Panc1 (cell line): Measurements from ENCODE around the gene ULBP2. TPM values are rescaled to one million over a fixed set of nuclear protein-coding genes. Genes with fewer than 3 reads are reported as not detected.
"Not testable (repeated sequence)": the region's sequence is repeated elsewhere in the genome, so short reads cannot be mapped to it uniquely, and the experiment has no call there.

Source experiments
- ATAC-seq: fragments of 200-7000 bp; cut with Tn5 transposase; 2 replicates; pipeline ENCODE4 v1.9.1; 2020; ENCODE audit warnings: mild to moderate bottlenecking, moderate library complexity
- BruUV-seq: library from RNA; stranded (reverse); fragments of 400-500 nt; replicated peaks from 2 replicates; lab custom pipeline; 2021; lab: Mats Ljungman, UMichigan
- CTCF ChIA-PET: fragments of 300-600 bp; sonication (Branson Sonifier 250); formaldehyde crosslinking; loops from one replicate; lab custom pipeline; 2022; ENCODE audit warnings: antibody characterized with exemption; lab: Charles Lee
- POLR2A ChIA-PET: fragments of 300-600 bp; sonication (Branson Sonifier 250); formaldehyde crosslinking; loops from one replicate; lab custom pipeline; 2022; ENCODE audit warnings: antibody characterized with exemption; lab: Charles Lee
- DNase-seq: peaks from one replicate; pipeline ENCODE4 v3.0.0-alpha.2; 2010; ENCODE audit warnings: low read depth, low spot score
- H3K27ac ChIP-seq: 2 replicates; pipeline ENCODE4 v1.5.1; 2011; ENCODE audit warnings: mild to moderate bottlenecking, low read length, inconsistent platforms
- H3K27me3 ChIP-seq: fragments of 200-500 bp; sonication (Bioruptor generic); 2 replicates; pipeline ENCODE4 v1.6.0; 2014; ENCODE audit warnings: low read length, inconsistent platforms; ENCODE audit not compliant: control insufficient read depth, insufficient read depth
- H3K36me3 ChIP-seq: fragments of 200-500 bp; sonication (Bioruptor generic); 2 replicates; pipeline ENCODE4 v1.5.1; 2014; ENCODE audit warnings: inconsistent platforms, mild to moderate bottlenecking, low read length, moderate library complexity; ENCODE audit not compliant: control insufficient read depth, insufficient read depth
- H3K4me1 ChIP-seq: 2 replicates; pipeline ENCODE4 v1.5.1; 2011; ENCODE audit warnings: inconsistent platforms, mild to moderate bottlenecking, low read length, moderate library complexity; ENCODE audit not compliant: control insufficient read depth, insufficient read depth
- H3K4me3 ChIP-seq, 2 experiments: 2 replicates each; pipeline ENCODE4 v1.5.1; 2011 to 2012; ENCODE audit warnings: low read depth in 2 of 2, low read length in 2 of 2, mild to moderate bottlenecking in 2 of 2, inconsistent platforms in 1 of 2, moderate library complexity in 1 of 2
- H3K9me3 ChIP-seq: fragments of 200-500 bp; sonication (Bioruptor generic); 2 replicates; pipeline ENCODE4 v1.5.1; 2014; ENCODE audit warnings: low read depth, mild to moderate bottlenecking, inconsistent platforms, low read length, moderate library complexity; ENCODE audit not compliant: control insufficient read depth, insufficient read depth
- CTCF ChIP-seq: fragments of 450-650 bp; IDR thresholded peaks from 2 replicates; pipeline ENCODE4 v1.5.1; 2017; ENCODE audit warnings: mild to moderate bottlenecking
- POLR2AphosphoS5 ChIP-seq: IDR thresholded peaks from 2 replicates; pipeline ENCODE4 v1.6.1; 2012; ENCODE audit warnings: mild to moderate bottlenecking, low read depth, low read length, moderate library complexity
- REST ChIP-seq, 2 experiments: IDR thresholded peaks; 2 replicates each; pipeline ENCODE4 v1.6.1; 2011 to 2012; ENCODE audit warnings: low read depth in 2 of 2, control low read depth in 1 of 2, low read length in 1 of 2, mild to moderate bottlenecking in 1 of 2, moderate library complexity in 1 of 2; ENCODE audit not compliant: insufficient read depth in 1 of 2
- SIN3A ChIP-seq: IDR thresholded peaks from 2 replicates; pipeline ENCODE4 v1.6.1; 2012; ENCODE audit warnings: low read depth, mild to moderate bottlenecking, low read length, moderate library complexity, borderline replicate concordance; ENCODE audit not compliant: insufficient read depth
- TCF7L2 ChIP-seq: IDR thresholded peaks from 2 replicates; pipeline ENCODE4 v1.6.1; 2011; ENCODE audit warnings: mild to moderate bottlenecking, low read depth, low read length, inconsistent platforms
- in situ Hi-C: cut with HindIII; loops from 2 replicates; pipeline ENCODE4 v1.10.0; 2016; ENCODE audit warnings: low sequenced_read_pairs, low pct_unique_long_range_greater_than_20kb
- intact Hi-C: fragments of 100-400 bp; cut with micrococcal nuclease; formaldehyde crosslinking; loops from one replicate; pipeline ENCODE4 v1.10.0; 2022; ENCODE audit not compliant: unreplicated experiment
- total RNA-seq: library from RNA; stranded (reverse); gene quantifications from one replicate; pipeline ENCODE4 v1.2.1, GENCODE V29; 2021; ENCODE audit not compliant: unreplicated experiment

The ULBP2 gene
- total RNA-seq, 1 experiment from 2014 or later = 0.69 TPM

GRCh38 chr6:149991472-149991795, 49.6 kb downstream of the ULBP2 start:
- DNase-seq, intact Hi-C loops, H3K4me3 ChIP-seq, H3K9me3 ChIP-seq, POLR2A ChIA-PET, in situ Hi-C loops, H3K4me1 ChIP-seq, CTCF ChIA-PET, H3K36me3 ChIP-seq, BruUV-seq, H3K27ac ChIP-seq: not testable (repeated sequence)
- peak; percentile 54 for ATAC-seq
- peaks cover 54% of the 10 kb centered on the region for H3K27me3 ChIP-seq

GRCh38 chr6:149991838-149992237, 50.0 kb downstream of the ULBP2 start:
- Histone ChIP-seq H3K9me3 (no peaks in the 10 kb centered on the region), H3K27me3 (peaks cover 55% of the 10 kb centered on the region), H3K4me3 (no peak overlapping the region), H3K4me1 (peaks cover 4% of the 10 kb centered on the region; the same call in 1 of the 2 replicates), H3K36me3 (no peaks in the 10 kb centered on the region), H3K27ac (no peak overlapping the region)
- intact Hi-C loops = no loop called here
- BruUV-seq = no TSS peak
- ATAC-seq (no peak), DNase-seq (no peak)
- TF ChIP-seq CTCF (no peak), TCF7L2 (no peak), POLR2AphosphoS5 (no peak), REST (IDR thresholded peaks at IDR 0.05; ENCODE audit: insufficient read depth in 1 of 2, low read depth in 2 of 2, low read length in 1 of 2) (no peak), SIN3A (no peak)
- in situ Hi-C loops = no loop called here
- ChIA-PET CTCF (no interaction called here), POLR2A (no interaction called here)

- TF ChIP-seq SIN3A (no peak), POLR2AphosphoS5 (no peak), CTCF (no peak), TCF7L2 (no peak), REST (IDR thresholded peaks at IDR 0.05; ENCODE audit: insufficient read depth in 1 of 2, low read depth in 2 of 2, low read length in 1 of 2) (no peak)
- intact Hi-C loops = no loop called here
- BruUV-seq = no TSS peak
- H3K9me3 ChIP-seq = no peaks in the 10 kb centered on the region
- H3K4me3 ChIP-seq = no peak overlapping the region
- H3K27me3 ChIP-seq = peaks cover 28% of the 10 kb centered on the region
- POLR2A ChIA-PET = interaction anchor here (0.6 kb wide), 1 partner anchor 11 kb away, joined by 7 read pairs; no protein-coding TSS in a partner anchor
- DNase-seq = no peak
- no peak for ATAC-seq
- CTCF ChIA-PET = no interaction called here
- in situ Hi-C loops = no loop called here
- peaks cover 4% of the 10 kb centered on the region; the same call in 1 of the 2 replicates for H3K4me1 ChIP-seq
- H3K36me3 ChIP-seq = no peaks in the 10 kb centered on the region
- no peak overlapping the region for H3K27ac ChIP-seq
These were observed 53.5 kb downstream of the ULBP2 start for GRCh38 chr6:149995235-149995750.
